PC-3 (cell line): ENCODE results near the gene SMAD3. TPM values are rescaled to one million over a fixed set of nuclear protein-coding genes. Genes with fewer than 3 reads are reported as not detected.

Experiments
- ATAC-seq: fragments of 200-7000 bp; cut with Tn5 transposase; 2 replicates; pipeline ENCODE4 v1.9.1; 2020; ENCODE audit warnings: mild to moderate bottlenecking, moderate library complexity
- BruUV-seq: library from RNA; stranded (reverse); fragments of 400-500 nt; replicated peaks from 2 replicates; lab custom pipeline; 2021; lab: Mats Ljungman, UMichigan
- CTCF ChIA-PET: fragments of 300-600 bp; sonication (Branson Sonifier 250); formaldehyde crosslinking; loops from one replicate; lab custom pipeline; 2022; ENCODE audit warnings: antibody characterized with exemption; lab: Charles Lee
- POLR2A ChIA-PET: fragments of 300-600 bp; sonication (Branson Sonifier 250); formaldehyde crosslinking; loops from one replicate; lab custom pipeline; 2022; ENCODE audit warnings: antibody characterized with exemption; ENCODE audit not compliant: unreplicated experiment; lab: Charles Lee
- DNase-seq: peaks from one replicate; pipeline ENCODE4 v3.0.0-alpha.2; 2015
- H2AFZ ChIP-seq: fragments of 300-600 bp; sonication (generic); 2 replicates; pipeline ENCODE4 v1.6.0; 2016; ENCODE audit warnings: antibody characterized with exemption, low read length
- H3F3A ChIP-seq: fragments of 300-600 bp; sonication (generic); one replicate; pipeline ENCODE4 v1.6.0; 2017; ENCODE audit warnings: antibody characterized with exemption, low read length, control low read depth, mild to moderate bottlenecking; ENCODE audit not compliant: unreplicated experiment
- H3K27ac ChIP-seq: fragments of 300-600 bp; sonication (generic); 2 replicates; pipeline ENCODE4 v1.5.1; 2016; ENCODE audit warnings: mild to moderate bottlenecking, low read length
- H3K27me3 ChIP-seq: fragments of 300-600 bp; sonication (generic); 2 replicates; pipeline ENCODE4 v1.6.1; 2016; ENCODE audit warnings: low read length, mixed read lengths
- H3K36me3 ChIP-seq: fragments of 300-600 bp; sonication (generic); 2 replicates; pipeline ENCODE4 v1.6.1; 2016; ENCODE audit warnings: low read depth, mixed run types, low read length, mixed read lengths
- H3K4me1 ChIP-seq: fragments of 300-600 bp; sonication (generic); 2 replicates; pipeline ENCODE4 v1.5.1; 2016; ENCODE audit warnings: low read length; ENCODE audit not compliant: insufficient read depth
- H3K4me2 ChIP-seq: fragments of 300-600 bp; sonication (generic); 2 replicates; pipeline ENCODE4 v1.6.0; 2016; ENCODE audit warnings: low read length
- H3K4me3 ChIP-seq: fragments of 300-600 bp; sonication (generic); 2 replicates; pipeline ENCODE4 v1.5.1; 2016; ENCODE audit warnings: mild to moderate bottlenecking, low read length, mixed read lengths
- H3K79me2 ChIP-seq: fragments of 300-600 bp; sonication (generic); 2 replicates; pipeline ENCODE4 v1.6.1; 2017; ENCODE audit warnings: low read length, mixed read lengths
- H3K9ac ChIP-seq: fragments of 300-600 bp; sonication (generic); 2 replicates; pipeline ENCODE4 v1.6.0; 2016; ENCODE audit warnings: mild to moderate bottlenecking, low read length
- H3K9me2 ChIP-seq: fragments of 300-600 bp; sonication (generic); replicated peaks from 2 replicates; pipeline ENCODE4 v1.6.1; 2016; ENCODE audit warnings: mixed run types, low read length, mixed read lengths
- H3K9me3 ChIP-seq: fragments of 300-600 bp; sonication (generic); 2 replicates; pipeline ENCODE4 v1.6.1; 2016; ENCODE audit warnings: low read length, mixed read lengths
- H4K20me1 ChIP-seq: fragments of 300-600 bp; sonication (generic); 2 replicates; pipeline ENCODE4 v1.6.1; 2016; ENCODE audit warnings: low read length, mixed read lengths
- EZH2 ChIP-seq: fragments of 300-600 bp; sonication (generic); IDR thresholded peaks from one replicate; pipeline ENCODE4 v1.6.1; 2017; ENCODE audit warnings: antibody characterized with exemption, mild to moderate bottlenecking, low read length; ENCODE audit not compliant: unreplicated experiment
- EZH2phosphoT487 ChIP-seq: fragments of 300-600 bp; sonication (generic); IDR thresholded peaks from 2 replicates; pipeline ENCODE4 v1.6.1; 2018; ENCODE audit warnings: mild to moderate bottlenecking, antibody characterized with exemption, low read length, borderline replicate concordance
- intact Hi-C: fragments of 100-400 bp; cut with micrococcal nuclease; formaldehyde crosslinking; loops from 2 replicates; pipeline ENCODE4 v1.9.0; 2023
- total RNA-seq: library from RNA; depleted of rRNA; stranded (reverse); fragments of >200 nt; gene quantifications from 2 replicates; pipeline ENCODE4 v1.2.3, GENCODE V29; 2014
- TF ChIP-seq, protein P1 (sequence below): fragments of 300-600 bp; sonication (generic); conservative IDR thresholded peaks from 2 replicates; pipeline ENCODE4 v1.5.1; 2017; ENCODE audit warnings: antibody characterized with exemption, low read depth, mild to moderate bottlenecking, low read length

Gene SMAD3
- total RNA-seq, 1 experiment from 2014 or later, result 75.6 TPM

GRCh38 chr15:67110361-67110781, 45.0 kb downstream of the SMAD3 start:
- H3K36me3 ChIP-seq, result peaks cover 52% of the 10 kb centered on the region
- POLR2A ChIA-PET, result no interaction called here
- H3K4me2 ChIP-seq, result no peak overlapping the region
- no peak for DNase-seq
- H3K9me3 ChIP-seq, result peaks cover 11% of the 10 kb centered on the region; the same call in 1 of the 2 replicates
- no peaks in the 10 kb centered on the region for H3K27me3 ChIP-seq
- no peak overlapping the region for H3K9ac ChIP-seq
- no peaks in the 10 kb centered on the region for H3K9me2 ChIP-seq
- H2AFZ ChIP-seq, result no peak overlapping the region
- intact Hi-C loops, result no loop called here
- H3K4me1 ChIP-seq, result peaks cover 58% of the 10 kb centered on the region
- H4K20me1 ChIP-seq, result no peaks in the 10 kb centered on the region
- peaks cover 93% of the 10 kb centered on the region for H3K79me2 ChIP-seq
- CTCF ChIA-PET, result no interaction called here
- peaks cover 10% of the 10 kb centered on the region for H3F3A ChIP-seq
- BruUV-seq, result no TSS peak
- no peak for ATAC-seq
- no peak for TF ChIP-seq EZH2
- TF ChIP-seq, protein P1, sequence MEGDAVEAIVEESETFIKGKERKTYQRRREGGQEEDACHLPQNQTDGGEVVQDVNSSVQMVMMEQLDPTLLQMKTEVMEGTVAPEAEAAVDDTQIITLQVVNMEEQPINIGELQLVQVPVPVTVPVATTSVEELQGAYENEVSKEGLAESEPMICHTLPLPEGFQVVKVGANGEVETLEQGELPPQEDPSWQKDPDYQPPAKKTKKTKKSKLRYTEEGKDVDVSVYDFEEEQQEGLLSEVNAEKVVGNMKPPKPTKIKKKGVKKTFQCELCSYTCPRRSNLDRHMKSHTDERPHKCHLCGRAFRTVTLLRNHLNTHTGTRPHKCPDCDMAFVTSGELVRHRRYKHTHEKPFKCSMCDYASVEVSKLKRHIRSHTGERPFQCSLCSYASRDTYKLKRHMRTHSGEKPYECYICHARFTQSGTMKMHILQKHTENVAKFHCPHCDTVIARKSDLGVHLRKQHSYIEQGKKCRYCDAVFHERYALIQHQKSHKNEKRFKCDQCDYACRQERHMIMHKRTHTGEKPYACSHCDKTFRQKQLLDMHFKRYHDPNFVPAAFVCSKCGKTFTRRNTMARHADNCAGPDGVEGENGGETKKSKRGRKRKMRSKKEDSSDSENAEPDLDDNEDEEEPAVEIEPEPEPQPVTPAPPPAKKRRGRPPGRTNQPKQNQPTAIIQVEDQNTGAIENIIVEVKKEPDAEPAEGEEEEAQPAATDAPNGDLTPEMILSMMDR, result no peak
- peak overlapping the region; percentile 19 for H3K27ac ChIP-seq
- H3K4me3 ChIP-seq, result no peak overlapping the region

- H3K79me2 ChIP-seq, result peaks cover 95% of the 10 kb centered on the region
- TF ChIP-seq EZH2 (no peak), EZH2phosphoT487 (no peak)
- TF ChIP-seq, protein P1, result no peak
- no peak overlapping the region for H3K4me3 ChIP-seq
- no peak overlapping the region for H2AFZ ChIP-seq
- H3K27me3 ChIP-seq, result no peaks in the 10 kb centered on the region
- DNase-seq, result no peak
- peak overlapping the region; percentile 19; the same call in 1 of the 2 replicates for H3K27ac ChIP-seq
- no peaks in the 10 kb centered on the region for H3K9me2 ChIP-seq
- no peak for ATAC-seq
- no peaks in the 10 kb centered on the region for H4K20me1 ChIP-seq
- ChIA-PET POLR2A (no interaction called here), CTCF (no interaction called here)
- BruUV-seq, result no TSS peak
- H3F3A ChIP-seq, result peaks cover 4% of the 10 kb centered on the region
- intact Hi-C loops, result no loop called here
- no peak overlapping the region for H3K9ac ChIP-seq
- H3K36me3 ChIP-seq, result peaks cover 61% of the 10 kb centered on the region
- no peak overlapping the region for H3K4me2 ChIP-seq
- H3K4me1 ChIP-seq, result peaks cover 58% of the 10 kb centered on the region
- H3K9me3 ChIP-seq, result peaks cover 11% of the 10 kb centered on the region; the same call in 1 of the 2 replicates
These were observed 45.8 kb downstream of the SMAD3 start for GRCh38 chr15:67110958-67111864.

DNA sequence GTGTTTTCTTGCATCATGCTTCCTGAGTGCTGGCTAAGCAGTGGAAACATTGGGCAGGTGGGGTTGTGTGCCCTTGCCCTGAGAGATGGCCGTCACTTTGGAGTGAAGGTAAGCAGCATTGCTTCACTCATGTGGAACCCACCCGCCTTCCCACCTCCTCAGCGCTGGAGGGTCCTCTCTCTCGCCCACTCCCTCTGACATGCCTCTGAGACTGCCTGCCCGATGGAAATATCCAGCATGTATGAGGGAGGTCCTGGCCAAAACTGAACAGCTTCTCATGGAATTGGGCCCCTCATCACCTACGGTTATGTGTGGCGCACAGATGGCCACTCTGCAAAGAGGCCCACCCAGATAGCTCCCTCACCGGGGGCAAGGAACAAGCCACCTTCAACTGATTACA, 48.6 kb downstream of the SMAD3 start:
- Histone ChIP-seq H3K9ac (no peak overlapping the region), H3K27ac (no peak overlapping the region; the same call in 1 of the 2 replicates), H3K4me3 (no peak overlapping the region), H4K20me1 (no peaks in the 10 kb centered on the region), H3K79me2 (peaks cover 99% of the 10 kb centered on the region), H2AFZ (no peak overlapping the region), H3F3A (no peaks in the 10 kb centered on the region), H3K27me3 (no peaks in the 10 kb centered on the region), H3K9me2 (no peaks in the 10 kb centered on the region), H3K4me1 (peaks cover 61% of the 10 kb centered on the region), H3K4me2 (no peak overlapping the region), H3K9me3 (peaks cover 11% of the 10 kb centered on the region; the same call in 1 of the 2 replicates), H3K36me3 (peaks cover 55% of the 10 kb centered on the region)
- POLR2A ChIA-PET, result no interaction called here
- CTCF ChIA-PET, result no interaction called here
- intact Hi-C loops, result no loop called here
- no TSS peak for BruUV-seq
- TF ChIP-seq, protein P1, result no peak
- no peak for TF ChIP-seq EZH2phosphoT487
- TF ChIP-seq EZH2, result no peak
- no peak for ATAC-seq
- no peak for DNase-seq
